Hepatocyte (in vitro differentiated cells): ENCODE data around the gene NRCAM. TPM values are rescaled to one million over a fixed set of nuclear protein-coding genes. Genes with fewer than 3 reads are reported as not detected.
"Not testable (repeated sequence)": the region's sequence is repeated elsewhere in the genome, so short reads cannot be mapped to it uniquely, and the experiment has no call there.

Source experiments
- DNase-seq: peaks from one replicate; pipeline ENCODE4 v3.0.0-alpha.2; 2016; ENCODE audit warnings: low spot score
- H2AFZ ChIP-seq: fragments of 200-600 bp; sonication (generic); 2 replicates; pipeline ENCODE4 v1.6.0; 2016; ENCODE audit warnings: antibody characterized with exemption, mild to moderate bottlenecking
- H3K27ac ChIP-seq: fragments of 200-600 bp; sonication (generic); 2 replicates; pipeline ENCODE4 v1.5.1; 2016; ENCODE audit warnings: mild to moderate bottlenecking
- H3K27me3 ChIP-seq: fragments of 200-600 bp; sonication (generic); 2 replicates; pipeline ENCODE4 v1.6.1; 2016
- H3K36me3 ChIP-seq: fragments of 200-600 bp; sonication (generic); replicated peaks from 2 replicates; pipeline ENCODE4 v1.5.1; 2016; ENCODE audit warnings: low read depth; ENCODE audit not compliant: insufficient read depth
- H3K4me1 ChIP-seq: fragments of 200-600 bp; sonication (generic); 2 replicates; pipeline ENCODE4 v1.5.1; 2016; ENCODE audit warnings: mild to moderate bottlenecking, moderate library complexity; ENCODE audit not compliant: insufficient read depth
- H3K4me2 ChIP-seq: fragments of 200-600 bp; sonication (generic); 2 replicates; pipeline ENCODE4 v1.6.0; 2016
- H3K4me3 ChIP-seq: fragments of 200-600 bp; sonication (generic); 2 replicates; pipeline ENCODE4 v1.5.1; 2016; ENCODE audit warnings: mild to moderate bottlenecking
- H3K79me2 ChIP-seq: fragments of 200-600 bp; sonication (generic); 2 replicates; pipeline ENCODE4 v1.6.0; 2017; ENCODE audit warnings: mild to moderate bottlenecking
- H3K9me2 ChIP-seq: fragments of 200-600 bp; sonication (generic); replicated peaks from 2 replicates; pipeline ENCODE4 v1.6.0; 2017; ENCODE audit warnings: mild to moderate bottlenecking; ENCODE audit not compliant: insufficient read depth
- H3K9me3 ChIP-seq: fragments of 200-600 bp; sonication (generic); 2 replicates; pipeline ENCODE4 v1.5.1; 2016; ENCODE audit warnings: low read depth, mild to moderate bottlenecking
- H4K20me1 ChIP-seq: fragments of 200-600 bp; sonication (generic); 2 replicates; pipeline ENCODE4 v1.6.0; 2016; ENCODE audit warnings: mild to moderate bottlenecking; ENCODE audit not compliant: insufficient read depth, poor library complexity, severe bottlenecking
- CTCF ChIP-seq: fragments of 200-600 bp; sonication (generic); IDR thresholded peaks from 2 replicates; pipeline ENCODE4 v1.5.1; 2016; ENCODE audit warnings: antibody characterized with exemption, mild to moderate bottlenecking; ENCODE audit not compliant: poor library complexity
- EZH2 ChIP-seq: fragments of 200-600 bp; sonication (generic); IDR thresholded peaks from 2 replicates; pipeline ENCODE4 v1.6.1; 2016; ENCODE audit warnings: antibody characterized with exemption, mild to moderate bottlenecking, borderline replicate concordance
- EZH2phosphoT487 ChIP-seq: fragments of 200-600 bp; sonication (generic); IDR thresholded peaks from one replicate; pipeline ENCODE4 v1.6.1; 2018; ENCODE audit warnings: antibody characterized with exemption, mild to moderate bottlenecking, low read depth, moderate library complexity; ENCODE audit not compliant: unreplicated experiment, severe bottlenecking
- WGBS: methylation state at CpG from one replicate; pipeline ENCODE4 v1.1.6; 2016; ENCODE audit warnings: low lambda C conversion rate; ENCODE audit errors: missing lambda C conversion rate; 5-methylcytosine and 5-hydroxymethylcytosine counted together
- polyA plus RNA-seq: library from polyadenylated mRNA; unstranded; fragments of >200 nt; fragmentation: Nextera tagmentation; extraction: Ambion mirVana; gene quantifications from 2 replicates; pipeline ENCODE4 v1.2.1, GENCODE V29; 2016
- total RNA-seq: library from RNA; depleted of rRNA; stranded (reverse); fragments of >200 nt; gene quantifications from 2 replicates; pipeline ENCODE4 v1.2.3, GENCODE V29; 2014

NRCAM gene
- total and polyA plus RNA-seq, 2 experiments from 2014 or later: 16.0 to 34.4 TPM

GRCh38 chr7:108468246-108468645, 12.0 kb upstream of the NRCAM start:
- no peaks in the 10 kb centered on the region for H3K4me1 ChIP-seq
- H3K9me2 ChIP-seq: no peaks in the 10 kb centered on the region
- no peak for DNase-seq
- no peak overlapping the region for H3K4me2 ChIP-seq
- no peak overlapping the region for H2AFZ ChIP-seq
- TF ChIP-seq EZH2phosphoT487: no peak
- TF ChIP-seq EZH2: no peak
- no peak for TF ChIP-seq CTCF
- H3K27ac ChIP-seq: no peak overlapping the region
- no peak overlapping the region for H3K4me3 ChIP-seq
- 46% methylated on average over 4 of the region's 4 CpGs for WGBS
- H3K79me2 ChIP-seq: no peaks in the 10 kb centered on the region
- H4K20me1 ChIP-seq: no peaks in the 10 kb centered on the region
- H3K27me3 ChIP-seq: no peaks in the 10 kb centered on the region
- H3K36me3 ChIP-seq: no peaks in the 10 kb centered on the region
- no peaks in the 10 kb centered on the region for H3K9me3 ChIP-seq

- no peak for DNase-seq
- 74% methylated on average over 2 of the region's 2 CpGs for WGBS
- no peak overlapping the region for H3K4me2 ChIP-seq
- H3K79me2 ChIP-seq: no peaks in the 10 kb centered on the region
- no peak overlapping the region for H2AFZ ChIP-seq
- H3K9me2 ChIP-seq: no peaks in the 10 kb centered on the region
- H3K27me3 ChIP-seq: no peaks in the 10 kb centered on the region
- no peak for TF ChIP-seq EZH2phosphoT487
- no peak for TF ChIP-seq EZH2
- no peak for TF ChIP-seq CTCF
- no peaks in the 10 kb centered on the region for H3K4me1 ChIP-seq
- H4K20me1 ChIP-seq: no peaks in the 10 kb centered on the region
- no peaks in the 10 kb centered on the region for H3K36me3 ChIP-seq
- no peak overlapping the region for H3K27ac ChIP-seq
- H3K9me3 ChIP-seq: no peaks in the 10 kb centered on the region
- no peak overlapping the region for H3K4me3 ChIP-seq
These were observed 11.2 kb upstream of the NRCAM start for GRCh38 chr7:108467391-108467790.

GRCh38 chr7:108466322-108466721, 10.1 kb upstream of the NRCAM start:
- H4K20me1 ChIP-seq, H3K4me1 ChIP-seq, H3K27ac ChIP-seq, H2AFZ ChIP-seq, H3K36me3 ChIP-seq, H3K79me2 ChIP-seq, H3K9me3 ChIP-seq, H3K4me2 ChIP-seq, H3K27me3 ChIP-seq, H3K4me3 ChIP-seq, H3K9me2 ChIP-seq, DNase-seq: not testable (repeated sequence)
- WGBS: 93% methylated on average over 2 of the region's 2 CpGs

GRCh38 chr7:108464743-108465142, 8.5 kb upstream of the NRCAM start:
- H3K4me3 ChIP-seq: no peak overlapping the region
- TF ChIP-seq EZH2 (no peak), EZH2phosphoT487 (no peak), CTCF (no peak)
- no peaks in the 10 kb centered on the region for H3K4me1 ChIP-seq
- no peaks in the 10 kb centered on the region for H3K9me3 ChIP-seq
- H3K27ac ChIP-seq: no peak overlapping the region
- H2AFZ ChIP-seq: no peak overlapping the region
- no peak overlapping the region for H3K4me2 ChIP-seq
- no peaks in the 10 kb centered on the region for H3K36me3 ChIP-seq
- H3K79me2 ChIP-seq: no peaks in the 10 kb centered on the region
- H3K9me2 ChIP-seq: no peaks in the 10 kb centered on the region
- DNase-seq: no peak
- WGBS: 88% methylated on average over 2 of the region's 2 CpGs
- H4K20me1 ChIP-seq: no peaks in the 10 kb centered on the region
- H3K27me3 ChIP-seq: no peaks in the 10 kb centered on the region
